22Rv1 (cell line): ENCODE results near the gene SLC6A9.

Source experiments
- CTCF ChIP-seq: fragments of 450-650 bp; IDR thresholded peaks from 2 replicates; pipeline ENCODE4 v1.5.1; 2017; ENCODE audit warnings: mild to moderate bottlenecking
- ZFX ChIP-seq: fragments of 450-650 bp; IDR thresholded peaks from 2 replicates; pipeline ENCODE4 v1.6.1; 2017; ENCODE audit warnings: antibody characterized with exemption, borderline replicate concordance

- no peak for TF ChIP-seq CTCF
- no peak for TF ChIP-seq ZFX
Measured at GRCh38 chr1:44059664-44060355, 28.5 kb upstream of the SLC6A9 start.
